ENCODE measurements around the gene HIGD1A.

The HIGD1A gene

DNA sequence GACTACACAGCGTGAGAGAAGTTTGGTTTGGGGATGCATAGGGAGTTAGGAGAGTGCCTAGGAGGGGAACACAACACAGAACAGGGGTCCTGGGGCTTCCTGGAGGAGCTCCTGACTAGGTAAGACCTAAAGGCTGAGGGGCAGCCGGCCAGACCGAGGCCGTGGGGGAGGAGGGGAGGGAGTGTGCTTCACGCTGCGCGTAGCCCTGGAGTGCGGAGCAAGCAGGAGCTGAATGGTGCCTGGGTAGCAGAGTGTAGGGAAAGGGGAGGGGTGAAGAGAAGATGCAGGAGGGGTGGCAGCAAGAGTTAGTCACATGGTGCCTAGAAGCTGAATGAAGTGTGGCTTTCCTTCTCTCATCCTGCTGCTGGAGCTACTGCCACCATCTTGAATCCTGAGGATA lies 69.3 kb downstream of the HIGD1A start:
- Histone ChIP-seq H3K27ac (no peak overlapping the region), H3K9me3 (ENCODE audit: low read depth, low read length) (no peaks in the 10 kb centered on the region), H3K36me3 (ENCODE audit: insufficient read depth, low read length) (no peaks in the 10 kb centered on the region), H3K9ac (ENCODE audit: insufficient read length) (no peak overlapping the region), H3K4me3 (no peak overlapping the region)
- DNase-seq (ENCODE audit: low read depth, low spot score): no peak
- TF ChIP-seq POLR2AphosphoS5 (IDR thresholded peaks at IDR 0.05; ENCODE audit: borderline replicate concordance, low read depth, low read length): no peak
- TF ChIP-seq FOXP2 (optimal IDR thresholded peaks at IDR 0.05; ENCODE audit: control extremely low read depth, extremely low read length, insufficient read depth): no peak
- TF ChIP-seq EZH2 (IDR thresholded peaks at IDR 0.05): no peak

DNA sequence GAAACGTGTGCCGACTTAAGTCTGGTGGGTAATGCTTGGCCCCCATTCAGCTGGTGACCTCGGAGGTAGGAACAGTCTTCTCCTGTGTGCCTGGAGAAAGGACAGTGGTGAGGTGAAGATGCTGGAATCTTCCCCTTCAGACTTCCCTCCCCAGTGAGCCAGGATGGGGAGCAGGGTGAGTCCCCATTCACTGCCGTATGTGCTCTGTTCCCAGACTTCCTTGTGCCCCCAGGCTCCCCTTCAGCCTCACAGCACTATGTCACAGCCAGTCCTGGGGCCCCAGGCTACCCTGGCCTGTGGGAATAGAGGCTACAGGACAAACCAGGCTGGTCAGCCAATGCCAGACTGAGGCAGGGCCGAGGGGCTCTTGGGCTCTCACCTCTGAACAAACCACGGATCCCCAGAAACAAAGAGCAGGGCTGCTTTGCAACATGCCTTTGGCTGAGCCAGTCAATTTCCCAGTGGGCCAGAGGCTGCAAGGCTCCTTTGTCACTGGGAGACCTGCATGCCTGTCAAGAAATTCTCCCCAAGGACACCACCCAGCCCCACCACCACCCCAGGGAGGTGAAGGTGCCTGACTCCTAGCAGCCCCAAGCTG lies 69.9 kb downstream of the HIGD1A start:
- Histone ChIP-seq H3K9me3 (ENCODE audit: low read depth, low read length) (no peaks in the 10 kb centered on the region), H3K36me3 (ENCODE audit: insufficient read depth, low read length) (no peaks in the 10 kb centered on the region), H3K27ac (no peak overlapping the region), H3K9ac (ENCODE audit: insufficient read length) (no peak overlapping the region), H3K4me3 (no peak overlapping the region)
- no peak for DNase-seq (ENCODE audit: low read depth, low spot score)
- TF ChIP-seq FOXP2 (optimal IDR thresholded peaks at IDR 0.05; ENCODE audit: control extremely low read depth, extremely low read length, insufficient read depth) (no peak), POLR2AphosphoS5 (IDR thresholded peaks at IDR 0.05; ENCODE audit: borderline replicate concordance, low read depth, low read length) (no peak), EZH2 (IDR thresholded peaks at IDR 0.05) (no peak)

DNA sequence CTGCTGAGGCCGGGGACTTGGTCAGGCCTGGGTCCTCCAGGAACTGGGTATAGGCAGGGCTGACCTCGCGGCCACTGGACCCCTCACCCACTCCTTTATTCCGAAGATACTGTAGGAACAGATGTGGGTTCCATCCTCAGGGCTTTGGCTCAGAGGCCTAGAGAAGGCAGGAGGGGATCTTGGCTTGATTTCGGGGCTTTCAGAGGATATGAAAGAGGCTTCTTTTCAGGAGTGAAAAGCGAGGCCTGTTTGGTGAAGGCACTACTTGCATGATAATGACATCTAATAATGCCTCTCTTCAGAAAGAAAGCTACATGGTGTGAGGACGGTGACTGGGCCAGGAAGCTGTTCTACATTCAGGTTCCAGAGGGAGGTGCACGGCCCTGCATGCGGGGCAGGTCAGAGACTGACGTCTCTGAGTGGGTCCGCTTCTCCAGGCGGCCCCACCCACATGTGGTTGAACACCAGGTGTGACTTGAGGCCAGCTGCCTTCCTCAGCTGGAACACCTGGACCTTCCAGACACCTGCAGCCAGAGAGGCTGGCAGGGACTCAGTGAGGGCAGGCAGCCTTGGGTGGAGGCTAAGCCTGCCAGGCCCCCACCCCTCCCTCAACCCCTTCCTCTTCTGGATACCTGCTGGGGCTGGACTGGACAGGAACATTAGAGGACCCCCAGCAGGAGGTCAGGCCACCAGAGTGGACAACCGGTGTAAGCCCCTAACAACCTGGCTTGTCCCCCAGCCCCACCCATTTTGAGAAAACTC lies 70.6 kb downstream of the HIGD1A start:
- no peak overlapping the region for H3K9ac ChIP-seq (ENCODE audit: insufficient read length)
- H3K4me3 ChIP-seq: no peak overlapping the region
- TF ChIP-seq FOXP2 (optimal IDR thresholded peaks at IDR 0.05; ENCODE audit: control extremely low read depth, extremely low read length, insufficient read depth): no peak
- no peak for TF ChIP-seq EZH2 (IDR thresholded peaks at IDR 0.05)
- TF ChIP-seq POLR2AphosphoS5 (IDR thresholded peaks at IDR 0.05; ENCODE audit: borderline replicate concordance, low read depth, low read length): no peak

More for the DNA sequence above, 70.6 kb downstream of the HIGD1A start:
- DNase-seq (ENCODE audit: low read depth, low spot score): no peak
- H3K27ac ChIP-seq: no peak overlapping the region
- H3K36me3 ChIP-seq (ENCODE audit: insufficient read depth, low read length): no peaks in the 10 kb centered on the region
- H3K9me3 ChIP-seq (ENCODE audit: low read depth, low read length): no peaks in the 10 kb centered on the region

All from SK-N-MC (cell line).